Stimulated activated CD4-positive, alpha-beta T cell treated with anti-CD3 and anti-CD28 coated beads, Interleukin-4, amount 100 ng/mL, for 48 hours (primary cell): ENCODE data around the gene SWSAP1.
"Not testable (repeated sequence)": the region's sequence is repeated elsewhere in the genome, so short reads cannot be mapped to it uniquely, and the experiment has no call there.

Experiments
- DNase-seq, 2 donors: peaks; one replicate each; pipeline ENCODE4 v3.0.0-alpha.2; 2020; ENCODE audit warnings: low read depth in 2 of 2

SWSAP1 gene

GRCh38 chr19:11374433-11375142 is at the start of gene SWSAP1:
Gene SWSAP1, plus strand, starts transcription at chr19:11374666. Its CDS starts 15 bp downstream, at chr19:11374681.
- peak; percentile 92 to 96 for DNase-seq

GRCh38 chr19:11324748-11325389 is 49.6 kb upstream of the SWSAP1 start:
- no peak for DNase-seq

GRCh38 chr19:11325544-11325943 is 48.9 kb upstream of the SWSAP1 start:
- DNase-seq: no peak

DNA sequence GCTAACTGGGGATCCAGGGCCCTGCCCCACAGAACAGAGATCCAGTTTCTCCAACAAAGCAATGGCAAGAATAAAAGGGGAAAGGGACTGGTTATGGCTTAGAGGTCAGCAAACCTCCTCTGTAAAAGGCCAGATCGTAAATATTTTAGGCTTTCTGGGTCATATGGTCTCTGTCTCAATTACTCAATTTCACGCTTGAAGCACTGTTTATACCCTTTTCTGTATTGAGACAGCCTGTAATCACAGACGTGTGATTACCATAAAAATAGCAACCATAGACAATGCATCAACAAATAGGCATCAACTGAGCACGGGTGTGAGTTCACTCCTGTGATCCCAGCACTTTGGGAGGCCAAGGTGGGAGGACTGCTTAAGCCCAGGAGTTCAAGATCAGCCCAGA is 44.3 kb upstream of the SWSAP1 start:
- DNase-seq: no peak

DNA sequence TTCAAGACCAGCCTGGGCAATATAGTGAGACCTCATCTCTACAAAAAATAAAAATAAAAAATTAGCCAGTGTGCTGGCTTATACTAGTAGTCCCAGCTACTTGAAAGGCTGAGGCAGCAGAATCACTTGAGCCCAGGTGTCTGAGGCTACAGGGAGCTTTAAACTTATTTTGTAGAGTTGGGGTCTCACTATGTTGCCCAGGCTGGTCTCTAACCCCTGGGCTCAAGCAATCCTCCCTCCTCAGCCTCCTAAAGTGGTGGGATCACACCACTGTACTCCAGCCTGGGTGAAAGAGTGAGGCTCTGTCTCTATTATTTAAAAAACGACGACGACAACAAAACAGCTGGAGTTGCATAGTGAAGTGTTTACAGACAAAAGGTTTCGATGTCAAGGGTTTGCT is 43.0 kb upstream of the SWSAP1 start:
- no peak for DNase-seq

DNA sequence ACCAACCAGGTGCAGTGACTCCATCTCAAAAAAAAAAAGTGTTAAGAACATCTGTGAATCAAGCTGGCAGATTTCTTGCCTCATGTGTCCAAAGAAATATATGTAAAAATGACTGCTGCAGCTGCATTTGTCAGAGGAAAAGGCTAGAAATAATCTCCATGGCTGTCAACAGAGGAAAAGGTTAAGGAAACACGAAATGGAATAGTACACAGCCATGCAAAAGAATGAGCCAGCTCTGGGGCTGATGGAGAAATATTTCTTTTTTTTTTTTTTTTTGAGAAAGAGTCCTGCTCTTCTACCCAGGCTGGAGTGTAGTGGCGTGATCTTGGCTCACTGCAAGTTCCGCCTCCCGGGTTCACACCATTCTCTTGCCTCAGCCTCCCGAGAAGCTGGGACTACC is 41.6 kb upstream of the SWSAP1 start:
- DNase-seq: no peak

GRCh38 chr19:11333838-11334237 is 40.6 kb upstream of the SWSAP1 start:
- not testable (repeated sequence) for DNase-seq

- DNase-seq: no peak
Measured at GRCh38 chr19:11335449-11336146, 38.9 kb upstream of the SWSAP1 start.

GRCh38 chr19:11337080-11337479 is 37.4 kb upstream of the SWSAP1 start:
- DNase-seq: no peak

- DNase-seq: no peak
Measured at GRCh38 chr19:11338121-11338520, 36.3 kb upstream of the SWSAP1 start.

DNA sequence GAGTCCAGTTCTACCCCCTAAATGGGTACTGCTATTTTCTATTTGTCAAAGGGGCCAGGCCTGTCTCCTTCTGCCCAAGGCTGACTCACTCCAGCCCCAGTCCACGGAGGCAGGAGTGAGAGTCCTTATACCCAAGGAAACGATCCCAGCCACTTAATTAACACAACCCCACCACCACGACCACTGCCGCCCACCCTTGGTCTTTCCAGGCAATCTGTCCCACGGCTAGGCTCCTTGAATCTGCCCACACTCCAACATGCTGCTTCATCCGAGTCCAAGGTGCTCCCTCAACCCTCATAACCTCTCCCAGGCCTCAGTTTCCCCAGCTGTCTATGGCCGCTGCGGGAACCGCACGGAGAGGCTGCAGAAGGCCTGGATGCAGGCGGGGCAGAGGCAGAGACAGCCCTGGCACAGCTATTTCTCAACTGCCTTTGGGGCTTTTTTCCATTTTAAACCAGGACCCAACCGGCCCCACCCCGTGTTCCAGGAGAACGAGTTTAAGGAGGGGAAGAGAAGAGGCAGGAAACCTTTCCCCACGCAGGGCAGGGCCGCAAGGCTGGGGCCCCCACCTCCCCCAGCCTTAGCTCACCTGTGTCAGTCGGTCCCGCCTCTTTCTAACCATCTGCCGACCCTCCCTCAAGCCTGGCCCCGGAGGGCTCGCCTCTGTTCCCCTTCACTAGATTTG is 35.8 kb upstream of the SWSAP1 start:
- DNase-seq: no peak

DNA sequence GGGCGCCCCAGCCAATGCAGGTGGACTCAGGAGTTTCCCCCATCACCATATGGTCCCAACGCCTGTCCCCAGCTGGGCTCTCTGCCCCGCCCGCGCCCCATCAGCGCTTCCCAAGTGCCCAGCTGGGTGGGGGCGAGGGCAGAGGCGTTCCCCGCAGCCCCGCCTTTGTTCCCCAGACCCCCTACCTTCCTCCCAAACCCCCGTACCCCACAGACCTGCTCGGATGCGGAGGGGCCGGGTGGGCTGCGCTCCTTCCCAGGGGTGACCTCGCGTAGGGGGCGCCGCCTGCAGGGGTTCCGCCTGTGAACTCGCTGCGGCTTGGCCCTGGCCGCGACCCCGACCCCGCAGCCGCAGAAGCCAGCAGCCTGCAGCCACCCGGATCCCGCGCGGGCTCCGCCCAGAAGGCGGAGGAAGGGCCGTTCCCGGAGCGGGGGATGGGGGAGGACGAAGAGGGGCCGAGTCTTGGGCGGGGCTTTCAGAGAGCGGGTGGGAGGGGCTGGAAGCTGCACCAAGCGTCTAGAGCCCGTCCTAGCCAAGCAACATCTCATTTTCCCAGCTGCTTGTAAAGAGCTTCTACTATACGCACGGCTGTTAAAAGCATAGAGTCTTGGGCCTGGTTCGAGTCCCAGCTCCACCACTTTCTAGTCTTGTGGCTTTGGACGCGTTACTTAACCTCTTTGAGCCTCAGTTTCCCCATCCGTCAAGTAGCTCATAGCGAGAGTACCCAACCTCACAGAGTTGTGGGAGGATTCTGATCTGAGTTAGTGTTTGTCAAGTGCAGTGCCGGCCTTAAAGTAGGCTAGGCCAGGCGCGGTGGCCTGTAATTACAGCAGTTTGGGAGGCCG is 35.0 kb upstream of the SWSAP1 start, which contains the start of gene RAB3D:
Gene RAB3D, minus strand, starts transcription at position 404 of the 845 bp plus-strand sequence. CDS start 2,258 bp downstream, outside the sequence.
- peak; percentile 82 to 88 for DNase-seq

DNA sequence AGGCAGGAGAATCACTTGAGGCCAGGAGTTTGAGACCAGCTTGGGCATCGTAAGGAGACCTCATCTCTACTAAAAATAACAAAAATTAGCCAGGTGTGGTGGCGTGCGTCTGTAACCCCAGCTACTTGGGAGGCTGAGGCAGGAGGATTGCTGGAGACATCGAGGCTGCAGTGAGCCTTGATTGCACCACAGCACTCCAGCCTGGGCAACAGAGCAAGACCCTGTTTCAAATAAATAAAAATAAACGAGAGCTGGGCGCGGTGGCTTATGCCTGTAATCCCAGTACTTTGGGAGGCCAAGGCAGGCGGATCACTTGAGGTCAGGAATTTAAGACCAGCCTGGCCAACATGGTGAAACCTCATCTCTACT is 34.4 kb upstream of the SWSAP1 start:
- DNase-seq: not testable (repeated sequence)

GRCh38 chr19:11342429-11342828 is 32.0 kb upstream of the SWSAP1 start:
- DNase-seq: no peak

- DNase-seq: no peak
Measured at GRCh38 chr19:11345122-11345803, 29.2 kb upstream of the SWSAP1 start.

DNA sequence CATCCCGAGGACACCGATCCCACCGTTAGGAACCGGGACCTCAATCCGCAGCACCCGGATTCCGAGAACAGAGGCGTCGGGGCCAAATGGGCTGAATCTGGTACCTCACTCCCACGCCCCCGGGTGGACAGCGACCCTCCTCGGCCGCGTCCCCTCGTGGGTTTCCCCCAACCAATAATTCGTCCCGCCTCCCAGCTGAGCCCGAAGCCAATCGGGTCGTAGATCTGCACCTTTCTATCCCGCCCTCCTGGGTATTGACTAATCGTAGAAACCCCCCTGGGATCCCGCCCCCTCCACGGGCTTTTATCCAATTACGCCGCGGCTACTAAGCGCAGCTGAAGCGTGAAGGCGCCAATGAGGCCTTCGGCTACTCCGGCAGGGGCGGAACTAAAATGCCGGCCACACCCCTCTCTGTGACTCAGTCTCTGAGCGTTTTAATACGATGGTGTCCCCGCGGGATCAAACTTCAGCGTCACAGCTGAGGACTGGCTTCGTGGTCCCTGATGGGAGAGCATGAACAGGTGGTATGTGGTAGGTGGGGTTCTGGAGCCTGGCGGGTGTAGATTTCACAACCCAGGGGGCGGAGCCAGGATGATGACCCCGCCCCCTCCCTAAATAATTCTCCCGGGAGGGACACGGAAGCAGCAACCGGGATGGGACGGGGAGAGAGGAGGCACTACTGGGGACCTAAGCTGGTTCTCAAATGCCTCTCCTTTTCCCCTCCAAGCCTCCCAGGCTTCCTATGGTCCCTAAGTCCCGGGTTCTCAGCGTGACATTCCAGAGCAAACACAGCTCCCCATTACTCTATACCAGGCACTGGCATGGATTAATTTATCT is 28.1 kb upstream of the SWSAP1 start, which contains the start of the genes CCDC159 and TMEM205:
Gene CCDC159, plus strand, starts transcription at position 416 of the 837 bp plus-strand sequence. Its CDS starts 88 bp downstream, at position 504.
Gene TMEM205, minus strand, starts transcription at position 165 of the 837 bp plus-strand sequence. CDS start 649 bp downstream, outside the sequence.
- peak; percentile 96 to 98 for DNase-seq

DNA sequence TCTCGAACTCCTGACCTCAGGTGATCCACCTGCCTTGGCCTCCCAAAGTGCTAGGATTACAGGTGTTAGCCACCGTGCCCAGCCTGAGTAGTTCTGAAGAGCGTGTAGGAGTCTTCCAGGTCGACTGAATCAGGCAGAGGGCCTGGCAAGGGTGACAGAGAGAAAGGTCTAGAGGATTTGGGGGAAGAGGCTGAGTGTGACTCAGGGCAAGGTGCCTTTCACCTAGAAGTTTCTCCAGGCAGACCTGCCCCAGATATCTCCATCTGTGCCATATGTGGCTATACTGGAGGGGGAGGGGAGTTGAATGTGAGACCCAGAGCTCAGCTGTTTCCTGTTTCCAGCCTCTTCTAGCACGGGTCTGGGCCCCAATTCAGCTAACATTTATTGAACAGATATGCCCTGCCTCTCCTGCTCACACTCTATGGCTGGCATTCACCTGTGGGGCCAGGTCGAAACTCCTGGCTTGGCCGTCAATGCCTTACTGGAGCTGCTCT is 26.9 kb upstream of the SWSAP1 start:
- DNase-seq: no peak

DNA sequence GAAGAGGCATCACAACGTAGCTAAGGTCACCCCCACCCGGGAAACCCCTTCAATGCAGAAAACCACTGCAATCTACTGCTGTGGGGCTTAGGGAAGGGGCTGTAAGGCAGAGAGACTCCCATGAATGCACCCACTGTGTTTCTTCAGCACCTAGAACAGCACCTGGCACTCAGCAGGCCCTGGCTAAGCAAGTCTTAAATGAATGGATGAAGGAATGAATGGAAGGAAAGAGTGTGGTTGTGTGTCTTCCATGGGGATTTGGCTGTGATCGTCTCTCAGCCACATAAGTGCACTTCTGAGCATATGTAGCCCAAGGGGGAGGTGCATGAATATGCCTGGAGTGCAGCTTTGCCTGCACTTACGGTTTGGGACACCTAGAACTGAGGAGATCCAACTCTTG is 25.3 kb upstream of the SWSAP1 start:
- DNase-seq: no peak

GRCh38 chr19:11354102-11354501 is 20.4 kb upstream of the SWSAP1 start:
- not testable (repeated sequence) for DNase-seq
